ENCODE results near the gene CCDC148.

DNA sequence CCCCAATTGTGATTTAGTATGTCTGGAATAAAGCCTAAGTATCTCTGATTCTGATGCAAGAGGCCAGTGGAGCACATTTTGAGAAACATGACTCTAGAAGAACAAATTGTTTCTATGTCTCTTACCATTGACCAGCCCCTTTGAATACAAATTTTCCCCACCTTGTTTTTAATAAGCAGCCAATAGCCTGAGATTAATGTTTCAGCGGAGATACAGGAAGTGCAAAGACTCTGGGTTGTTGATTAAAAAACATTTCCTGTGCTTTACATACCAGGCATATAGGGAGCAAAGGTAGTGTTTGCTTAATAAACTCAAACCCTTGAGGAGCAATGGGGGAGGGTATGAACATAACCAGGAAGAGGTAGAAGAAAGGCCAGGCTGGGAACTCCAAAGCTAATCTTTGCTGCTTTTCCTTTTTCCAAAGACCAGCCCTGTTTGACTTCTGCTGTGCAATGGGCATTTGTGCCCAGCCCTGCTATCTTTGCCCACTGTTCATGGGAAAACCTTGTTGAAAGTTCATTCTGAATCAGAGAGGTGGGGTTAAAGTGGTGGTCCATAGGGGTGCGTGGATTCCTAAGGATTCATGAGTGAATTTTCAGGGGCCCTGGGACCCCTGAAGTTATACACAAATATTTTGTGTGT lies 325.6 kb downstream of the CCDC148 start:
- TF ChIP-seq, protein P1, sequence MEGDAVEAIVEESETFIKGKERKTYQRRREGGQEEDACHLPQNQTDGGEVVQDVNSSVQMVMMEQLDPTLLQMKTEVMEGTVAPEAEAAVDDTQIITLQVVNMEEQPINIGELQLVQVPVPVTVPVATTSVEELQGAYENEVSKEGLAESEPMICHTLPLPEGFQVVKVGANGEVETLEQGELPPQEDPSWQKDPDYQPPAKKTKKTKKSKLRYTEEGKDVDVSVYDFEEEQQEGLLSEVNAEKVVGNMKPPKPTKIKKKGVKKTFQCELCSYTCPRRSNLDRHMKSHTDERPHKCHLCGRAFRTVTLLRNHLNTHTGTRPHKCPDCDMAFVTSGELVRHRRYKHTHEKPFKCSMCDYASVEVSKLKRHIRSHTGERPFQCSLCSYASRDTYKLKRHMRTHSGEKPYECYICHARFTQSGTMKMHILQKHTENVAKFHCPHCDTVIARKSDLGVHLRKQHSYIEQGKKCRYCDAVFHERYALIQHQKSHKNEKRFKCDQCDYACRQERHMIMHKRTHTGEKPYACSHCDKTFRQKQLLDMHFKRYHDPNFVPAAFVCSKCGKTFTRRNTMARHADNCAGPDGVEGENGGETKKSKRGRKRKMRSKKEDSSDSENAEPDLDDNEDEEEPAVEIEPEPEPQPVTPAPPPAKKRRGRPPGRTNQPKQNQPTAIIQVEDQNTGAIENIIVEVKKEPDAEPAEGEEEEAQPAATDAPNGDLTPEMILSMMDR (IDR thresholded peaks at IDR 0.05 in 2 of 3, conservative IDR thresholded peaks at IDR 0.05 in 1 of 3; ENCODE audit: control insufficient read depth in 2 of 3, extremely low read depth in 1 of 3, insufficient read depth in 1 of 3, low read depth in 3 of 3, low read length in 3 of 3) = no peak
- TF ChIP-seq HDAC2 (IDR thresholded peaks at IDR 0.05) = no peak
- no peak for TF ChIP-seq POLR2AphosphoS5 (IDR thresholded peaks at IDR 0.05; ENCODE audit: low read length)
- no peak for TF ChIP-seq KLF5 (IDR thresholded peaks at IDR 0.05; ENCODE audit: partially characterized antibody)
